CD4-positive, alpha-beta T cell (primary cell): ENCODE measurements around the gene WDR27. TPM values are rescaled to one million over a fixed set of nuclear protein-coding genes. Genes with fewer than 3 reads are reported as not detected.
A peak's percentile ranks its signal among the peaks of the same experiment; 100 is the strongest.

Source experiments
- ATAC-seq: fragments of 200-7000 bp; cut with Tn5 transposase; one replicate; pipeline ENCODE4 v1.10.0; 2022; ENCODE audit warnings: mild to moderate bottlenecking; ENCODE audit not compliant: poor library complexity
- CTCF ChIA-PET: fragments of 350-600 bp; sonication (Branson Sonifier 250); formaldehyde crosslinking; loops from one replicate; lab custom pipeline; 2021; ENCODE audit warnings: antibody characterized with exemption, inconsistent platforms; lab: Charles Lee
- POLR2A ChIA-PET: fragments of 350-600 bp; sonication (Branson Sonifier 250); formaldehyde crosslinking; loops from one replicate; lab custom pipeline; 2021; ENCODE audit warnings: antibody characterized with exemption, inconsistent platforms; lab: Charles Lee
- DNase-seq, 14 experiments: peaks; one replicate each; pipeline ENCODE4 v3.0.0-alpha.2; 2013 to 2020; ENCODE audit warnings: mixed read lengths in 2 of 14
- H3K27ac ChIP-seq, 2 donors: one replicate each; pipeline versions ENCODE4 v1.5.1 to v1.7.0; 2013; ENCODE audit warnings: low read length in 2 of 2, low read depth in 1 of 2, mild to moderate bottlenecking in 1 of 2
- H3K27me3 ChIP-seq, 2 experiments: 1 replicate in 1 of 2; 2 replicates in 1 of 2; pipeline versions ENCODE4 v1.6.1 to v1.7.0; 2013; ENCODE audit warnings: low read length in 2 of 2, control low read depth in 1 of 2, mild to moderate bottlenecking in 1 of 2, moderate library complexity in 1 of 2; ENCODE audit not compliant: insufficient read depth in 2 of 2, control insufficient read depth in 1 of 2
- H3K36me3 ChIP-seq: one replicate; pipeline ENCODE4 v1.6.1; 2013; ENCODE audit warnings: low read length, control low read depth; ENCODE audit not compliant: insufficient read depth
- H3K4me1 ChIP-seq: one replicate; pipeline ENCODE4 v1.6.1; 2013; ENCODE audit warnings: low read length, control low read depth; ENCODE audit not compliant: insufficient read depth
- H3K4me3 ChIP-seq: one replicate; pipeline ENCODE4 v1.5.1; 2013; ENCODE audit warnings: mild to moderate bottlenecking, low read length, moderate library complexity
- H3K9me3 ChIP-seq, 2 experiments: 1 replicate in 1 of 2; 2 replicates in 1 of 2; pipeline versions ENCODE4 v1.6.1 to v1.7.0; 2013; ENCODE audit warnings: low read length in 2 of 2, mild to moderate bottlenecking in 2 of 2, control low read depth in 1 of 2, moderate library complexity in 1 of 2; ENCODE audit not compliant: control insufficient read depth in 1 of 2, insufficient read depth in 1 of 2
- H3K27ac Mint-ChIP-seq: one replicate; pipeline ENCODE4 v1.8.0; 2020; ENCODE audit warnings: mixed read lengths
- H3K27me3 Mint-ChIP-seq: one replicate; pipeline ENCODE4 v1.8.0; 2021; ENCODE audit warnings: mixed read lengths
- H3K36me3 Mint-ChIP-seq: one replicate; pipeline ENCODE4 v1.8.0; 2021; ENCODE audit warnings: low read depth, mixed read lengths
- H3K4me1 Mint-ChIP-seq: one replicate; pipeline ENCODE4 v1.8.0; 2021; ENCODE audit warnings: low read depth, mixed read lengths
- H3K4me3 Mint-ChIP-seq: one replicate; pipeline ENCODE4 v1.8.0; 2020; ENCODE audit warnings: mild to moderate bottlenecking, mixed read lengths
- H3K9me3 Mint-ChIP-seq: one replicate; pipeline ENCODE4 v1.8.0; 2020; ENCODE audit warnings: mixed read lengths
- intact Hi-C, 2 experiments: fragments of 100-400 bp; cut with DNase I in 1 of 2; cut with micrococcal nuclease in 1 of 2; formaldehyde crosslinking; loops; one replicate each; pipeline versions ENCODE4 v1.15.1 to v1.9.0; 2023 to 2025; cut with DNase I, micrococcal nuclease
- total RNA-seq, 174 experiments: library from RNA in 2 of 174; stranded (reverse) in 2 of 174; gene quantifications; one replicate each; pipeline ENCODE4 v1.2.3 and lab custom pipeline; 2021 to 2026
- TF ChIP-seq, protein P1 (sequence below): fragments of 200-600 bp; IDR thresholded peaks from one replicate; pipeline ENCODE4 v1.8.0; 2022; ENCODE audit warnings: antibody characterized with exemption, mild to moderate bottlenecking

WDR27 gene
- total RNA-seq, 2 experiments from 2014 or later, result 22.0 to 23.5 TPM

DNA sequence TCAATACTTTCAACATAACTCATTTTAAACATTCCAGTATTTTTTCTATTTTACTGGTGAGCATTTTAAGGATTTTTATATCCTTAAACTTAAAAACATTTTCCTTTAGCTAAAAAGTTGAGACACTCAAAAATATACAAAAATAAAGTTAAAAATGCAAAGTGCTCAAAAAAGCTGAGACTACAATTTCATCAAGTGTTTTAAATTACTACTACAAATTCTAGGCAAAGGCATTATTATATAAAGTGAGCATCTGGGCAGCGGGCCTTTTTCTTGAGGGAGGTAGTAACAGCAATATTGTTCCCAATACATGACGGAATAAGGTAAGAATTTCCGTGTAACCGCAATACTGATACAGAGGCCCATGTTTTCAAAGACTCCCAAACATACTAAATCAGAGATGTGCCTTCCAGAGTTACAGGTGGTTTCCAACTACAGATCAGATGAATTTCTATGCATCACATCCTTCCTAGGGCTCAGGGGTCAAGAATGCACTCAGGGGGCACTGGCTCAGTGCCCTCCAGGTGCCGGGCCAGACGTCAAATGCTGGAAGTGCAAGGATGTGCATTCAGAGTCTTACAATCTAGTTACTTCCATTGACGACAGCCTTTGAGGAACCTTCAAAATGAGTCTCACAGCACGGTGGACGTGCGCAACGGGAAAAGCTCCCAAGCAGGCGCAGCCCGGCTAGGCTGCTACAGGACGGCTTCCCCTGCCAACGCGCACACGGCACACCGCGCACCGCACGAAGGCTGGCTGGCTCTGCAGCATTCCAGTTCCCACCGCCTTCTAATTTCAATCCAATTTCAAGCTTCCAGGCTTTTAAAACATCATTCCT lies 20.8 kb upstream of the WDR27 start:
- no peaks in the 10 kb centered on the region for H3K9me3 Mint-ChIP-seq
- peaks cover 4% of the 10 kb centered on the region for H3K36me3 ChIP-seq
- ChIA-PET POLR2A (interaction anchor here (0.7 to 13.2 kb wide), 15 partner anchors 9 to 862 kb away, joined by 3 to 230 read pairs (median 4); partner anchors contain the start of genes C6orf120, DYNLT2, ERMARD and PDCD2), CTCF (interaction anchor here (1.5 to 4.2 kb wide), 4 partner anchors 14 to 29 kb away, joined by 3 to 29 read pairs (median 5); partner anchors contain the start of genes C6orf120, DYNLT2, ERMARD and WDR27)
- peaks cover 66% of the 10 kb centered on the region for H3K4me1 Mint-ChIP-seq
- DNase-seq, result peak; percentile 16 to 74 (median 41)
- H3K27me3 ChIP-seq, result no peaks in the 10 kb centered on the region
- H3K4me1 ChIP-seq, result peaks cover 19% of the 10 kb centered on the region
- intact Hi-C loops, result loop anchor here (1.0 to 10.0 kb wide), 4 partner anchors 20 to 832 kb away; partner anchors contain the start of genes C6orf120 (in 2 of the 2), WDR27 (in 2 of the 2), DYNLT2 (in 1 of the 2) and ERMARD (in 1 of the 2)
- peak overlapping the region; percentile 79 for H3K4me3 ChIP-seq
- TF ChIP-seq, protein P1, sequence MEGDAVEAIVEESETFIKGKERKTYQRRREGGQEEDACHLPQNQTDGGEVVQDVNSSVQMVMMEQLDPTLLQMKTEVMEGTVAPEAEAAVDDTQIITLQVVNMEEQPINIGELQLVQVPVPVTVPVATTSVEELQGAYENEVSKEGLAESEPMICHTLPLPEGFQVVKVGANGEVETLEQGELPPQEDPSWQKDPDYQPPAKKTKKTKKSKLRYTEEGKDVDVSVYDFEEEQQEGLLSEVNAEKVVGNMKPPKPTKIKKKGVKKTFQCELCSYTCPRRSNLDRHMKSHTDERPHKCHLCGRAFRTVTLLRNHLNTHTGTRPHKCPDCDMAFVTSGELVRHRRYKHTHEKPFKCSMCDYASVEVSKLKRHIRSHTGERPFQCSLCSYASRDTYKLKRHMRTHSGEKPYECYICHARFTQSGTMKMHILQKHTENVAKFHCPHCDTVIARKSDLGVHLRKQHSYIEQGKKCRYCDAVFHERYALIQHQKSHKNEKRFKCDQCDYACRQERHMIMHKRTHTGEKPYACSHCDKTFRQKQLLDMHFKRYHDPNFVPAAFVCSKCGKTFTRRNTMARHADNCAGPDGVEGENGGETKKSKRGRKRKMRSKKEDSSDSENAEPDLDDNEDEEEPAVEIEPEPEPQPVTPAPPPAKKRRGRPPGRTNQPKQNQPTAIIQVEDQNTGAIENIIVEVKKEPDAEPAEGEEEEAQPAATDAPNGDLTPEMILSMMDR, result no peak
- peak; percentile 49 for ATAC-seq
- H3K9me3 ChIP-seq, result no peaks in the 10 kb centered on the region
- peak overlapping the region; percentile 94 for H3K27ac Mint-ChIP-seq
- H3K4me3 Mint-ChIP-seq, result peak overlapping the region; percentile 90
- H3K36me3 Mint-ChIP-seq, result peaks cover 44% of the 10 kb centered on the region
- peak overlapping the region; percentile 66 to 81 for H3K27ac ChIP-seq
- no peaks in the 10 kb centered on the region for H3K27me3 Mint-ChIP-seq

GRCh38 chr6:169720207-169720855 lies 18.5 kb upstream of the WDR27 start:
- ATAC-seq, result no peak
- Histone ChIP-seq H3K4me3 (no peak overlapping the region), H3K27ac (no peak overlapping the region), H3K9me3 (no peaks in the 10 kb centered on the region), H3K36me3 (peaks cover 19% of the 10 kb centered on the region), H3K27me3 (no peaks in the 10 kb centered on the region), H3K4me1 (peaks cover 16% of the 10 kb centered on the region)
- Mint-ChIP-seq H3K4me3 (peak overlapping the region; percentile 69), H3K4me1 (peaks cover 52% of the 10 kb centered on the region), H3K27ac (peak overlapping the region; percentile 94), H3K9me3 (no peaks in the 10 kb centered on the region), H3K36me3 (peaks cover 58% of the 10 kb centered on the region), H3K27me3 (no peaks in the 10 kb centered on the region)
- peak in 2 of 14 experiments; percentile 31 to 33 for DNase-seq
- intact Hi-C loops, result loop anchor here in 1 of 2 experiments (10.0 kb wide), 1 partner anchor 834 kb away; the partner anchor contains the start of genes PSMB1 and TBP
- ChIA-PET POLR2A (interaction anchor here (1.5 to 13.2 kb wide), 3 partner anchors 8 to 31 kb away, joined by 4 to 230 read pairs (median 11); partner anchors contain the start of genes C6orf120, DYNLT2, ERMARD and WDR27), CTCF (interaction anchor here (0.9 to 4.2 kb wide), 3 partner anchors 11 to 70 kb away, joined by 3 to 29 read pairs (median 6); partner anchors contain the start of genes DYNLT2 and ERMARD)
- TF ChIP-seq, protein P1, result no peak

GRCh38 chr6:169719117-169719516 lies 17.3 kb upstream of the WDR27 start:
- H3K4me3 ChIP-seq, result no peak overlapping the region
- Mint-ChIP-seq H3K4me1 (peaks cover 48% of the 10 kb centered on the region), H3K4me3 (no peak overlapping the region), H3K27me3 (no peaks in the 10 kb centered on the region), H3K9me3 (no peaks in the 10 kb centered on the region), H3K27ac (peak overlapping the region; percentile 94), H3K36me3 (peaks cover 65% of the 10 kb centered on the region)
- POLR2A ChIA-PET, result interaction anchor here (1.5 to 13.2 kb wide), 2 partner anchors 16 to 33 kb away, joined by 4 to 230 read pairs; partner anchors contain the start of genes C6orf120, DYNLT2, ERMARD and WDR27
- no peak for DNase-seq
- CTCF ChIA-PET, result interaction anchor here (1.5 to 4.2 kb wide), 2 partner anchors 10 to 71 kb away, joined by 6 to 29 read pairs; no protein-coding TSS in a partner anchor
- peaks cover 10% of the 10 kb centered on the region for H3K4me1 ChIP-seq
- no peaks in the 10 kb centered on the region for H3K27me3 ChIP-seq
- no peaks in the 10 kb centered on the region for H3K9me3 ChIP-seq
- no peak for ATAC-seq
- peaks cover 31% of the 10 kb centered on the region for H3K36me3 ChIP-seq
- no peak overlapping the region for H3K27ac ChIP-seq
- TF ChIP-seq, protein P1, result no peak
- intact Hi-C loops, result no loop called here
